Mucosa of stomach (tissue), 1 donor: ENCODE results near the gene SYT6.

Experiments
- H3K27me3 ChIP-seq: one replicate; pipeline ENCODE4 v1.7.0; 2013; ENCODE audit warnings: mild to moderate bottlenecking, low read length; ENCODE audit not compliant: control insufficient read depth, insufficient read depth
- H3K36me3 ChIP-seq: one replicate; pipeline ENCODE4 v1.7.0; 2013; ENCODE audit warnings: low read length; ENCODE audit not compliant: control insufficient read depth, insufficient read depth
- H3K4me1 ChIP-seq: one replicate; pipeline ENCODE4 v1.7.0; 2013; ENCODE audit warnings: mild to moderate bottlenecking, low read length; ENCODE audit not compliant: control insufficient read depth, insufficient read depth
- H3K4me3 ChIP-seq: one replicate; pipeline ENCODE4 v1.7.0; 2013; ENCODE audit warnings: low read length
- H3K9ac ChIP-seq: one replicate; pipeline ENCODE4 v1.7.0; 2013; ENCODE audit warnings: mild to moderate bottlenecking, low read length, moderate library complexity
- H3K9me3 ChIP-seq: one replicate; pipeline ENCODE4 v1.7.0; 2013; ENCODE audit warnings: mild to moderate bottlenecking, low read length, moderate library complexity; ENCODE audit not compliant: control insufficient read depth
- donor health status: Pancreatic carcinoma.

The SYT6 gene

GRCh38 chr1:114113411-114114184 lies 40.1 kb downstream of the SYT6 start:
- Histone ChIP-seq H3K9ac (no peak overlapping the region), H3K36me3 (no peaks in the 10 kb centered on the region), H3K27me3 (peaks cover 3% of the 10 kb centered on the region), H3K4me3 (no peak overlapping the region), H3K4me1 (no peaks in the 10 kb centered on the region), H3K9me3 (no peaks in the 10 kb centered on the region)

- Histone ChIP-seq H3K9me3 (no peaks in the 10 kb centered on the region), H3K4me3 (no peak overlapping the region), H3K9ac (no peak overlapping the region), H3K4me1 (no peaks in the 10 kb centered on the region), H3K27me3 (no peaks in the 10 kb centered on the region), H3K36me3 (no peaks in the 10 kb centered on the region)
Observed at GRCh38 chr1:114112775-114113174, 40.9 kb downstream of the SYT6 start.

- no peaks in the 10 kb centered on the region for H3K36me3 ChIP-seq
Observed at GRCh38 chr1:114111731-114112641, 41.7 kb downstream of the SYT6 start.

GRCh38 chr1:114109981-114110380 lies 43.7 kb downstream of the SYT6 start:
- no peaks in the 10 kb centered on the region for H3K27me3 ChIP-seq
- no peaks in the 10 kb centered on the region for H3K9me3 ChIP-seq
- no peaks in the 10 kb centered on the region for H3K36me3 ChIP-seq
- no peaks in the 10 kb centered on the region for H3K4me1 ChIP-seq
- no peak overlapping the region for H3K9ac ChIP-seq
- H3K4me3 ChIP-seq = no peak overlapping the region

More at GRCh38 chr1:114111731-114112641, 41.7 kb downstream of the SYT6 start:
- no peaks in the 10 kb centered on the region for H3K27me3 ChIP-seq
- no peaks in the 10 kb centered on the region for H3K9me3 ChIP-seq
- no peak overlapping the region for H3K4me3 ChIP-seq
- no peaks in the 10 kb centered on the region for H3K4me1 ChIP-seq
- H3K9ac ChIP-seq = no peak overlapping the region

- H3K27me3 ChIP-seq = no peaks in the 10 kb centered on the region
- H3K4me3 ChIP-seq = no peak overlapping the region
- no peaks in the 10 kb centered on the region for H3K9me3 ChIP-seq
- no peak overlapping the region for H3K9ac ChIP-seq
- H3K36me3 ChIP-seq = no peaks in the 10 kb centered on the region
- no peaks in the 10 kb centered on the region for H3K4me1 ChIP-seq
Observed at GRCh38 chr1:114108751-114109255, 44.9 kb downstream of the SYT6 start.

- Histone ChIP-seq H3K36me3 (no peaks in the 10 kb centered on the region), H3K9ac (no peak overlapping the region), H3K9me3 (no peaks in the 10 kb centered on the region), H3K4me3 (no peak overlapping the region), H3K27me3 (no peaks in the 10 kb centered on the region), H3K4me1 (no peaks in the 10 kb centered on the region)
Observed at GRCh38 chr1:114107474-114108435, 45.9 kb downstream of the SYT6 start.

GRCh38 chr1:114105421-114105979 lies 48.2 kb downstream of the SYT6 start:
- H3K9ac ChIP-seq = no peak overlapping the region
- no peaks in the 10 kb centered on the region for H3K36me3 ChIP-seq
- H3K4me1 ChIP-seq = no peaks in the 10 kb centered on the region
- H3K4me3 ChIP-seq = no peak overlapping the region
- no peaks in the 10 kb centered on the region for H3K9me3 ChIP-seq
- H3K27me3 ChIP-seq = no peaks in the 10 kb centered on the region

- Histone ChIP-seq H3K9me3 (no peaks in the 10 kb centered on the region), H3K27me3 (no peaks in the 10 kb centered on the region), H3K36me3 (no peaks in the 10 kb centered on the region), H3K9ac (no peak overlapping the region), H3K4me3 (no peak overlapping the region), H3K4me1 (no peaks in the 10 kb centered on the region)
Observed at GRCh38 chr1:114104949-114105348, 48.7 kb downstream of the SYT6 start.

- H3K4me1 ChIP-seq = no peaks in the 10 kb centered on the region
- H3K9me3 ChIP-seq = no peaks in the 10 kb centered on the region
- H3K4me3 ChIP-seq = no peak overlapping the region
- no peaks in the 10 kb centered on the region for H3K36me3 ChIP-seq
- no peak overlapping the region for H3K9ac ChIP-seq
- no peaks in the 10 kb centered on the region for H3K27me3 ChIP-seq
Observed at GRCh38 chr1:114103992-114104391, 49.7 kb downstream of the SYT6 start.

- H3K9ac ChIP-seq = no peak overlapping the region
Observed at GRCh38 chr1:114102136-114102535, 51.5 kb downstream of the SYT6 start.

GRCh38 chr1:114100148-114100547 lies 53.5 kb downstream of the SYT6 start:
- no peaks in the 10 kb centered on the region for H3K36me3 ChIP-seq
- no peaks in the 10 kb centered on the region for H3K27me3 ChIP-seq
- no peaks in the 10 kb centered on the region for H3K9me3 ChIP-seq
- H3K4me1 ChIP-seq = no peaks in the 10 kb centered on the region
- H3K4me3 ChIP-seq = no peak overlapping the region
- no peak overlapping the region for H3K9ac ChIP-seq

More at GRCh38 chr1:114102136-114102535, 51.5 kb downstream of the SYT6 start:
- Histone ChIP-seq H3K4me3 (no peak overlapping the region), H3K9me3 (no peaks in the 10 kb centered on the region), H3K27me3 (no peaks in the 10 kb centered on the region), H3K4me1 (no peaks in the 10 kb centered on the region), H3K36me3 (no peaks in the 10 kb centered on the region)
